ENCODE results near the gene EHBP1.

- TF ChIP-seq CTCF (conservative IDR thresholded peaks at IDR 0.05 in 1 of 2, IDR thresholded peaks at IDR 0.05 in 1 of 2; ENCODE audit: low read depth in 1 of 2, low read length in 2 of 2), result no peak
- TF ChIP-seq EZH2 (IDR thresholded peaks at IDR 0.05; ENCODE audit: low read length, missing control alignments), result no peak
These were observed 1.4 kb downstream of the EHBP1 start for GRCh38 chr2:62706721-62707521.

Measured in fibroblast of lung (primary cell).